Smooth muscle cell (in vitro differentiated cells): ENCODE data around the gene BSG. TPM values are rescaled to one million over a fixed set of nuclear protein-coding genes. Genes with fewer than 3 reads are reported as not detected.

Experiments used
- DNase-seq: peaks from one replicate; lab custom pipeline; 2025; ENCODE audit not compliant: unreplicated experiment; lab: John Stamatoyannopoulos, UW
- H2AFZ ChIP-seq: fragments of 200-600 bp; sonication (generic); 2 replicates; pipeline ENCODE4 v1.6.0; 2016; ENCODE audit warnings: antibody characterized with exemption, low read depth, mild to moderate bottlenecking
- H3F3A ChIP-seq: fragments of 200-600 bp; sonication (generic); 2 replicates; pipeline ENCODE4 v1.6.0; 2017; ENCODE audit warnings: antibody characterized with exemption, low read depth
- H3K27ac ChIP-seq: fragments of 200-600 bp; sonication (generic); 2 replicates; pipeline ENCODE4 v1.5.1; 2016; ENCODE audit warnings: low read depth, mild to moderate bottlenecking
- H3K27me3 ChIP-seq: fragments of 200-600 bp; sonication (generic); 2 replicates; pipeline ENCODE4 v1.6.1; 2016; ENCODE audit warnings: low read depth, mild to moderate bottlenecking
- H3K36me3 ChIP-seq: fragments of 200-600 bp; sonication (generic); 2 replicates; pipeline ENCODE4 v1.5.1; 2016; ENCODE audit warnings: low read depth
- H3K4me1 ChIP-seq: fragments of 200-600 bp; sonication (generic); 2 replicates; pipeline ENCODE4 v1.5.1; 2016; ENCODE audit warnings: low read depth
- H3K4me2 ChIP-seq: fragments of 200-600 bp; sonication (generic); 2 replicates; pipeline ENCODE4 v1.6.0; 2016; ENCODE audit warnings: mild to moderate bottlenecking
- H3K4me3 ChIP-seq: fragments of 200-600 bp; sonication (generic); 2 replicates; pipeline ENCODE4 v1.5.1; 2016; ENCODE audit warnings: mild to moderate bottlenecking
- H3K79me2 ChIP-seq: fragments of 200-600 bp; sonication (generic); 2 replicates; pipeline ENCODE4 v1.6.0; 2016; ENCODE audit warnings: low read depth, mild to moderate bottlenecking
- H3K9ac ChIP-seq: fragments of 200-600 bp; sonication (generic); 2 replicates; pipeline ENCODE4 v1.6.0; 2016; ENCODE audit warnings: low read depth
- H3K9me3 ChIP-seq: fragments of 200-600 bp; sonication (generic); replicated peaks from 2 replicates; pipeline ENCODE4 v1.5.1; 2016; ENCODE audit warnings: low read depth
- H4K20me1 ChIP-seq: fragments of 200-600 bp; sonication (generic); 2 replicates; pipeline ENCODE4 v1.6.0; 2016; ENCODE audit warnings: low read depth
- CTCF ChIP-seq: fragments of 200-600 bp; sonication (generic); IDR thresholded peaks from 2 replicates; pipeline ENCODE4 v1.5.1; 2017; ENCODE audit warnings: borderline replicate concordance, mild to moderate bottlenecking, antibody characterized with exemption; ENCODE audit not compliant: insufficient read depth, poor library complexity, severe bottlenecking
- WGBS: methylation state at CpG from one replicate; pipeline ENCODE4 v1.1.7; 2016; ENCODE audit warnings: low lambda C conversion rate; 5-methylcytosine and 5-hydroxymethylcytosine counted together
- polyA plus RNA-seq: library from polyadenylated mRNA; unstranded; fragments of >200 nt; fragmentation: Nextera tagmentation; extraction: Ambion mirVana; gene quantifications from 2 replicates; pipeline ENCODE4 v1.2.1, GENCODE V29; 2016
- total RNA-seq: library from RNA; depleted of rRNA; stranded (reverse); fragments of >200 nt; gene quantifications from 2 replicates; pipeline ENCODE4 v1.2.3, GENCODE V29; 2014

BSG gene
- total and polyA plus RNA-seq, 2 experiments from 2014 or later = 431 to 1,057 TPM

GRCh38 chr19:547836-548720 is 24.3 kb upstream of the BSG start:
- H3K27ac ChIP-seq = no peak overlapping the region
- DNase-seq = no peak
- 87% methylated on average over 16 of the region's 26 CpGs for WGBS
- no peak overlapping the region for H3K9ac ChIP-seq
- no peaks in the 10 kb centered on the region for H3F3A ChIP-seq
- H3K4me1 ChIP-seq = no peaks in the 10 kb centered on the region
- no peak overlapping the region for H2AFZ ChIP-seq
- H3K79me2 ChIP-seq = no peaks in the 10 kb centered on the region
- H3K27me3 ChIP-seq = no peaks in the 10 kb centered on the region
- H3K4me2 ChIP-seq = no peak overlapping the region
- no peak overlapping the region for H3K4me3 ChIP-seq
- TF ChIP-seq CTCF = no peak
- no peaks in the 10 kb centered on the region for H3K36me3 ChIP-seq
- no peaks in the 10 kb centered on the region for H4K20me1 ChIP-seq
- H3K9me3 ChIP-seq = no peaks in the 10 kb centered on the region

- WGBS = 94% methylated on average over 31 of the region's 52 CpGs
- no peak for DNase-seq
These were observed 23.2 kb upstream of the BSG start for GRCh38 chr19:548886-549830.

GRCh38 chr19:554817-555216 is 17.6 kb upstream of the BSG start:
- Histone ChIP-seq H3K27me3 (no peaks in the 10 kb centered on the region), H3K9ac (no peak overlapping the region), H4K20me1 (no peaks in the 10 kb centered on the region), H2AFZ (no peak overlapping the region), H3K36me3 (no peaks in the 10 kb centered on the region), H3F3A (no peaks in the 10 kb centered on the region), H3K4me2 (no peak overlapping the region), H3K27ac (no peak overlapping the region), H3K9me3 (no peaks in the 10 kb centered on the region), H3K4me1 (peaks cover 6% of the 10 kb centered on the region), H3K79me2 (no peaks in the 10 kb centered on the region), H3K4me3 (no peak overlapping the region)
- no peak for TF ChIP-seq CTCF
- no peak for DNase-seq
- 91% methylated on average over 20 of the region's 20 CpGs for WGBS

More at GRCh38 chr19:548886-549830, 23.2 kb upstream of the BSG start:
- Histone ChIP-seq H3K9ac (no peak overlapping the region), H4K20me1 (no peaks in the 10 kb centered on the region), H3K36me3 (no peaks in the 10 kb centered on the region), H3F3A (no peaks in the 10 kb centered on the region), H2AFZ (no peak overlapping the region), H3K4me3 (no peak overlapping the region), H3K79me2 (no peaks in the 10 kb centered on the region), H3K9me3 (no peaks in the 10 kb centered on the region), H3K27ac (no peak overlapping the region), H3K27me3 (no peaks in the 10 kb centered on the region), H3K4me2 (no peak overlapping the region), H3K4me1 (no peaks in the 10 kb centered on the region)
- no peak for TF ChIP-seq CTCF
